GM12875 (cell line): ENCODE data around the gene DRAM1.

Source experiments
- H3K4me3 ChIP-seq: one replicate; pipeline ENCODE4 v1.5.1; 2011; ENCODE audit warnings: low read depth, low read length, control low read depth
- CTCF ChIP-seq: IDR thresholded peaks from 2 replicates; pipeline ENCODE4 v1.5.1; 2011; ENCODE audit warnings: low read depth, mild to moderate bottlenecking, control low read depth, inconsistent platforms, low read length, moderate library complexity, borderline replicate concordance; ENCODE audit not compliant: insufficient read depth

DRAM1 gene

GRCh38 chr12:101891462-101891971, 14.1 kb downstream of the DRAM1 start:
- H3K4me3 ChIP-seq, result no peak overlapping the region
- no peak for TF ChIP-seq CTCF

GRCh38 chr12:101892794-101893193, 15.4 kb downstream of the DRAM1 start:
- no peak for TF ChIP-seq CTCF

GRCh38 chr12:101901777-101902176, 24.4 kb downstream of the DRAM1 start:
- no peak overlapping the region for H3K4me3 ChIP-seq
- TF ChIP-seq CTCF, result no peak

More at GRCh38 chr12:101892794-101893193, 15.4 kb downstream of the DRAM1 start:
- no peak overlapping the region for H3K4me3 ChIP-seq

- H3K4me3 ChIP-seq, result no peak overlapping the region
- TF ChIP-seq CTCF, result no peak
Observed at GRCh38 chr12:101902641-101903040, 25.3 kb downstream of the DRAM1 start.

GRCh38 chr12:101906226-101906625, 28.8 kb downstream of the DRAM1 start:
- TF ChIP-seq CTCF, result no peak
- no peak overlapping the region for H3K4me3 ChIP-seq

- H3K4me3 ChIP-seq, result no peak overlapping the region
- TF ChIP-seq CTCF, result no peak
Observed at GRCh38 chr12:101908395-101908794, 31.0 kb downstream of the DRAM1 start.

- H3K4me3 ChIP-seq, result no peak overlapping the region
- no peak for TF ChIP-seq CTCF
Observed at GRCh38 chr12:101909646-101910045, 32.3 kb downstream of the DRAM1 start.
